K562 (cell line): ENCODE measurements around the gene NMNAT1. TPM values are rescaled to one million over a fixed set of nuclear protein-coding genes. Genes with fewer than 3 reads are reported as not detected.

Experiments used
- ATF1 ChIP-seq, 2 experiments: fragments of 450-650 bp in 1 of 2; IDR thresholded peaks; 2 replicates each; pipeline ENCODE4 v1.6.1; 2016; ENCODE audit warnings: missing compliant biosample characterization in 1 of 2, missing genetic modification characterization in 1 of 2
- ATF2 ChIP-seq: sonication (generic); formaldehyde crosslinking; IDR thresholded peaks from 2 replicates; pipeline ENCODE4 v1.8.1; 2022; ENCODE audit warnings: missing genetic modification reagents
- CBX3 ChIP-seq, 2 experiments: IDR thresholded peaks; 1 replicate in 1 of 2; 2 replicates in 1 of 2; pipeline ENCODE4 v1.6.1; 2012; ENCODE audit warnings: inconsistent platforms in 2 of 2, low read length in 2 of 2, borderline replicate concordance in 1 of 2, control low read depth in 1 of 2
- CHAMP1 ChIP-seq: fragments of 450-650 bp; IDR thresholded peaks from 2 replicates; pipeline ENCODE4 v1.6.1; 2016; ENCODE audit warnings: mild to moderate bottlenecking
- CHCHD3 ChIP-seq: fragments of 250-450 bp; sonication (Bioruptor Pico); IDR thresholded peaks from 2 replicates; pipeline ENCODE4 v2.1.2; 2022; ENCODE audit warnings: mild to moderate bottlenecking
- FOXP1 ChIP-seq: sonication (generic); formaldehyde crosslinking; IDR thresholded peaks from 2 replicates; pipeline ENCODE4 v1.8.0; 2022; ENCODE audit warnings: mild to moderate bottlenecking, missing genetic modification reagents
- HNRNPUL1 ChIP-seq: fragments of 200-400 bp; formaldehyde crosslinking; IDR thresholded peaks from 2 replicates; pipeline ENCODE4 v1.6.1; 2017; ENCODE audit warnings: low read length
- NEUROD1 ChIP-seq: fragments of 150-350 bp; IDR thresholded peaks from 2 replicates; pipeline ENCODE4 v1.6.1; 2014; ENCODE audit warnings: borderline replicate concordance, low read length, low read depth; ENCODE audit not compliant: partially characterized antibody
- NFRKB ChIP-seq: fragments of 450-650 bp; IDR thresholded peaks from 2 replicates; pipeline ENCODE4 v1.6.1; 2016; ENCODE audit warnings: low read depth
- NR4A1 ChIP-seq, 2 experiments: fragments of 250-450 bp in 1 of 2; fragments of 450-650 bp in 1 of 2; sonication (Bioruptor Pico) in 1 of 2; IDR thresholded peaks; 2 replicates each; pipeline versions ENCODE4 v1.4.0 to v1.6.1; 2016 to 2020; ENCODE audit warnings: mild to moderate bottlenecking in 2 of 2, missing compliant biosample characterization in 1 of 2, missing genetic modification characterization in 1 of 2, moderate library complexity in 1 of 2
- PCBP2 ChIP-seq: fragments of 200-400 bp; formaldehyde crosslinking; IDR thresholded peaks from 2 replicates; pipeline ENCODE4 v1.6.1; 2018; ENCODE audit warnings: low read length, low read depth, mild to moderate bottlenecking, moderate library complexity; ENCODE audit not compliant: poor library complexity, severe bottlenecking
- PHB ChIP-seq: fragments of 250-450 bp; sonication (Bioruptor Pico); IDR thresholded peaks from 2 replicates; pipeline ENCODE4 v1.5.0; 2021
- PRPF4 ChIP-seq: fragments of 200-400 bp; formaldehyde crosslinking; IDR thresholded peaks from one replicate; pipeline ENCODE4 v1.6.1; 2017; ENCODE audit warnings: low read length, low read depth, mild to moderate bottlenecking; ENCODE audit not compliant: insufficient read depth, poor library complexity, severe bottlenecking
- RNF2 ChIP-seq: sonication (generic); IDR thresholded peaks from 2 replicates; pipeline ENCODE4 v1.6.1; 2016
- SNIP1 ChIP-seq: fragments of 450-650 bp; IDR thresholded peaks from 2 replicates; pipeline ENCODE4 v1.7.1; 2017; ENCODE audit warnings: low read depth, mild to moderate bottlenecking
- ZBTB33 ChIP-seq: sonication (generic); formaldehyde crosslinking; IDR thresholded peaks from 2 replicates; pipeline ENCODE4 v1.8.1; 2023; ENCODE audit warnings: mild to moderate bottlenecking, missing genetic modification reagents
- ZNF134 ChIP-seq: fragments of 250-450 bp; sonication (Bioruptor Pico); conservative IDR thresholded peaks from 2 replicates; pipeline ENCODE4 v1.4.0; 2020
- ZNF436 ChIP-seq: fragments of 250-450, 450-650 bp; sonication (Bioruptor Pico); formaldehyde crosslinking; IDR thresholded peaks from 2 replicates; pipeline ENCODE4 v1.7.0; 2020; ENCODE audit warnings: mild to moderate bottlenecking
- polyA plus RNA-seq, 8 experiments: library from polyadenylated mRNA; depleted of rRNA in 4 of 8; stranded (reverse) in 5 of 8; unstranded in 3 of 8; fragments of >200 nt; fragmentation: Nextera tagmentation in 2 of 8; fragmentation: Illumina TruSeq in 1 of 8; extraction: Ambion mirVana in 2 of 8; extraction: Trizol in 1 of 8; gene quantifications; 2 replicates each; pipeline versions ENCODE4 v1.2.1 to v1.2.3, GENCODE V29; 2011 to 2014; ENCODE audit warnings: inconsistent platforms in 1 of 8, missing spikeins in 1 of 8
- total RNA-seq, 7 experiments: library from RNA; depleted of rRNA in 6 of 7; stranded (reverse); fragments of >200 nt in 6 of 7; fragmentation: Illumina TruSeq in 2 of 7; extraction: Trizol in 2 of 7; gene quantifications; 2 replicates each; pipeline versions ENCODE4 v1.2.1 to v1.2.3, GENCODE V29; 2011 to 2021; ENCODE audit warnings: low replicate concordance in 1 of 7

NMNAT1 gene
- total and polyA plus RNA-seq, 9 of the 15 experiments (the other 6 are each of a cell fraction or from before 2014, with no cell fraction given), result 5.1 to 14.6 (median 12.1) TPM

- 0 out of 2 replicates have a peak, but pooled peaks have one; percentile 84 for TF ChIP-seq FOXP1 (CRISPR knock-in tag)
- no peak for TF ChIP-seq ATF2 (CRISPR knock-in tag)
- peak; percentile 86 for TF ChIP-seq NFRKB
- TF ChIP-seq NR4A1 (CRISPR knock-in tag; IDR thresholded peaks at IDR 0.05), result no peak
- 0 out of 2 replicates have a peak, but pooled peaks have one; percentile 22 for TF ChIP-seq NR4A1 (tag; IDR thresholded peaks at IDR 0.05)
- no peak for TF ChIP-seq HNRNPUL1
- peak; percentile 93 for TF ChIP-seq RNF2
- TF ChIP-seq ZBTB33, result peak; percentile 75
- peak; percentile 49 for TF ChIP-seq ATF1 (CRISPR knock-in tag; IDR thresholded peaks at IDR 0.05)
- peak; percentile 97 for TF ChIP-seq ATF1 (tag; IDR thresholded peaks at IDR 0.05)
- TF ChIP-seq PRPF4, result no peak
- peak in 1 of 2 experiments; percentile 88; a peak in 2 of 3 replicates for TF ChIP-seq CBX3 (IDR thresholded peaks at IDR 0.05; ENCODE audit: borderline replicate concordance in 1 of 2, low read length in 2 of 2)
- no peak for TF ChIP-seq ZNF134
- peak; percentile 89 for TF ChIP-seq NEUROD1
- TF ChIP-seq PHB (CRISPR knock-in tag), result peak; percentile 80; the same call in 1 of the 2 replicates
- peak; percentile 86 for TF ChIP-seq CHAMP1
- 0 out of 2 replicates have a peak, but pooled peaks have one; percentile 29 for TF ChIP-seq CHCHD3 (CRISPR knock-in tag)
- no peak for TF ChIP-seq PCBP2
- TF ChIP-seq SNIP1, result no peak
- TF ChIP-seq ZNF436 (CRISPR knock-in tag), result no peak
Observed at GRCh38 chr1:9942939-9943788, at the start of gene NMNAT1, which contains the start of gene LZIC (continued).
